Vagina (tissue), 2 donors: Measurements from ENCODE around the gene RAB3IL1.

Source experiments
- POLR2A ChIP-seq, 2 donors: fragments of 450-650 bp; IDR thresholded peaks; one replicate each; pipeline ENCODE4 v1.6.1; 2017; ENCODE audit warnings: antibody characterized with exemption in 2 of 2, mild to moderate bottlenecking in 2 of 2, moderate library complexity in 2 of 2
- TF ChIP-seq, protein P1 (sequence below), 3 experiments: fragments of 450-650 bp in 2 of 3; fragments of 200-600 bp in 1 of 3; sonication (generic) in 1 of 3; IDR thresholded peaks; one replicate each; pipeline ENCODE4 v1.5.1; 2017 to 2019; ENCODE audit warnings: antibody characterized with exemption in 3 of 3, mild to moderate bottlenecking in 2 of 3, moderate library complexity in 2 of 3

DNA sequence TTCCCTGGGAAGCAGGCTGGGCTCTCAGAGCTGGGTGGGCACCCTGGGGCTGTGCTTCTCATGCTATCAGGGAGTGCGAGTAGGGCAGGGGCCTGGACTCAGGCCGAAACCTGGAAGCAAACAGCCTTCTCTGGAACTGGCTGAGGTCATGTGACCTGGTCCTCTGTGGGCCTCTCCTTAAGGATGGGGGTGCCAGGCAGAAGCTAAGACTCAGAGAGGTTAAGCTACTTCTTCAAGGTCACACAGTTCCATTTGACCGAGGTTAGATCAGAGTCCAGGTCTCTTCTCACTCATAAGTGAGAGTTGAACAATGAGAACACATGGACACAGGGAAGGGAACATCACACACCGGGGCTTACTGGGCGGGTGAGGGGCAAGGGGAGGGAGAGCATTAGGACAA, 33.4 kb downstream of the RAB3IL1 start:
- TF ChIP-seq, protein P1, sequence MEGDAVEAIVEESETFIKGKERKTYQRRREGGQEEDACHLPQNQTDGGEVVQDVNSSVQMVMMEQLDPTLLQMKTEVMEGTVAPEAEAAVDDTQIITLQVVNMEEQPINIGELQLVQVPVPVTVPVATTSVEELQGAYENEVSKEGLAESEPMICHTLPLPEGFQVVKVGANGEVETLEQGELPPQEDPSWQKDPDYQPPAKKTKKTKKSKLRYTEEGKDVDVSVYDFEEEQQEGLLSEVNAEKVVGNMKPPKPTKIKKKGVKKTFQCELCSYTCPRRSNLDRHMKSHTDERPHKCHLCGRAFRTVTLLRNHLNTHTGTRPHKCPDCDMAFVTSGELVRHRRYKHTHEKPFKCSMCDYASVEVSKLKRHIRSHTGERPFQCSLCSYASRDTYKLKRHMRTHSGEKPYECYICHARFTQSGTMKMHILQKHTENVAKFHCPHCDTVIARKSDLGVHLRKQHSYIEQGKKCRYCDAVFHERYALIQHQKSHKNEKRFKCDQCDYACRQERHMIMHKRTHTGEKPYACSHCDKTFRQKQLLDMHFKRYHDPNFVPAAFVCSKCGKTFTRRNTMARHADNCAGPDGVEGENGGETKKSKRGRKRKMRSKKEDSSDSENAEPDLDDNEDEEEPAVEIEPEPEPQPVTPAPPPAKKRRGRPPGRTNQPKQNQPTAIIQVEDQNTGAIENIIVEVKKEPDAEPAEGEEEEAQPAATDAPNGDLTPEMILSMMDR (IDR thresholded peaks at IDR 0.05) = no peak
- TF ChIP-seq POLR2A (IDR thresholded peaks at IDR 0.05) = no peak
